IPS DF 19.7 (cell line): ENCODE data around the gene WASHC2A.
"Not testable (repeated sequence)": the region's sequence is repeated elsewhere in the genome, so short reads cannot be mapped to it uniquely, and the experiment has no call there.

Experiments
- DNase-seq: peaks from one replicate; pipeline ENCODE4 v3.0.0-alpha.2; 2013; ENCODE audit warnings: low read depth, low spot score

WASHC2A gene

GRCh38 chr10:50152792-50153272 lies 85.1 kb downstream of the WASHC2A start:
- DNase-seq, result no peak

- not testable (repeated sequence) for DNase-seq
Measured at GRCh38 chr10:50157868-50158267, 90.1 kb downstream of the WASHC2A start.

GRCh38 chr10:50159856-50160255 lies 92.1 kb downstream of the WASHC2A start:
- DNase-seq, result not testable (repeated sequence)

- not testable (repeated sequence) for DNase-seq
Measured at GRCh38 chr10:50165038-50165437, 97.3 kb downstream of the WASHC2A start.

- DNase-seq, result not testable (repeated sequence)
Measured at GRCh38 chr10:50167833-50168232, 100.1 kb downstream of the WASHC2A start.

- not testable (repeated sequence) for DNase-seq
Measured at GRCh38 chr10:50169506-50169905, 101.8 kb downstream of the WASHC2A start.

- not testable (repeated sequence) for DNase-seq
Measured at GRCh38 chr10:50174788-50175525, 107.2 kb downstream of the WASHC2A start.
